Panc1 (cell line): ENCODE data around the gene UCP2.

Source experiments
- REST ChIP-seq, 2 experiments: IDR thresholded peaks; 2 replicates each; pipeline ENCODE4 v1.6.1; 2011 to 2012; ENCODE audit warnings: low read depth in 2 of 2, control low read depth in 1 of 2, low read length in 1 of 2, mild to moderate bottlenecking in 1 of 2, moderate library complexity in 1 of 2; ENCODE audit not compliant: insufficient read depth in 1 of 2
- TF ChIP-seq, protein P1 (sequence below): fragments of 450-650 bp; IDR thresholded peaks from 2 replicates; pipeline ENCODE4 v1.5.1; 2017; ENCODE audit warnings: mild to moderate bottlenecking

- TF ChIP-seq REST (IDR thresholded peaks at IDR 0.05; ENCODE audit: insufficient read depth in 1 of 2, low read depth in 2 of 2, low read length in 1 of 2) = no peak
- TF ChIP-seq, protein P1, sequence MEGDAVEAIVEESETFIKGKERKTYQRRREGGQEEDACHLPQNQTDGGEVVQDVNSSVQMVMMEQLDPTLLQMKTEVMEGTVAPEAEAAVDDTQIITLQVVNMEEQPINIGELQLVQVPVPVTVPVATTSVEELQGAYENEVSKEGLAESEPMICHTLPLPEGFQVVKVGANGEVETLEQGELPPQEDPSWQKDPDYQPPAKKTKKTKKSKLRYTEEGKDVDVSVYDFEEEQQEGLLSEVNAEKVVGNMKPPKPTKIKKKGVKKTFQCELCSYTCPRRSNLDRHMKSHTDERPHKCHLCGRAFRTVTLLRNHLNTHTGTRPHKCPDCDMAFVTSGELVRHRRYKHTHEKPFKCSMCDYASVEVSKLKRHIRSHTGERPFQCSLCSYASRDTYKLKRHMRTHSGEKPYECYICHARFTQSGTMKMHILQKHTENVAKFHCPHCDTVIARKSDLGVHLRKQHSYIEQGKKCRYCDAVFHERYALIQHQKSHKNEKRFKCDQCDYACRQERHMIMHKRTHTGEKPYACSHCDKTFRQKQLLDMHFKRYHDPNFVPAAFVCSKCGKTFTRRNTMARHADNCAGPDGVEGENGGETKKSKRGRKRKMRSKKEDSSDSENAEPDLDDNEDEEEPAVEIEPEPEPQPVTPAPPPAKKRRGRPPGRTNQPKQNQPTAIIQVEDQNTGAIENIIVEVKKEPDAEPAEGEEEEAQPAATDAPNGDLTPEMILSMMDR = no peak
Measured at GRCh38 chr11:73981051-73981805, 1.4 kb downstream of the UCP2 start.
